Fibroblast of skin of abdomen (primary cell): ENCODE results near the gene DACT3. TPM values are rescaled to one million over a fixed set of nuclear protein-coding genes. Genes with fewer than 3 reads are reported as not detected.
A peak's percentile ranks its signal among the peaks of the same experiment; 100 is the strongest.

ENCODE experiments used
- DNase-seq: peaks from one replicate; pipeline ENCODE4 v3.0.0-alpha.2; 2013
- polyA plus RNA-seq, 2 experiments: library from polyadenylated mRNA; unstranded; fragments of 120-200 nt; gene quantifications; one replicate each; pipeline ENCODE4 v1.2.1, GENCODE V29; 2013; ENCODE audit not compliant: insufficient read length in 2 of 2

DACT3 gene, protein sequence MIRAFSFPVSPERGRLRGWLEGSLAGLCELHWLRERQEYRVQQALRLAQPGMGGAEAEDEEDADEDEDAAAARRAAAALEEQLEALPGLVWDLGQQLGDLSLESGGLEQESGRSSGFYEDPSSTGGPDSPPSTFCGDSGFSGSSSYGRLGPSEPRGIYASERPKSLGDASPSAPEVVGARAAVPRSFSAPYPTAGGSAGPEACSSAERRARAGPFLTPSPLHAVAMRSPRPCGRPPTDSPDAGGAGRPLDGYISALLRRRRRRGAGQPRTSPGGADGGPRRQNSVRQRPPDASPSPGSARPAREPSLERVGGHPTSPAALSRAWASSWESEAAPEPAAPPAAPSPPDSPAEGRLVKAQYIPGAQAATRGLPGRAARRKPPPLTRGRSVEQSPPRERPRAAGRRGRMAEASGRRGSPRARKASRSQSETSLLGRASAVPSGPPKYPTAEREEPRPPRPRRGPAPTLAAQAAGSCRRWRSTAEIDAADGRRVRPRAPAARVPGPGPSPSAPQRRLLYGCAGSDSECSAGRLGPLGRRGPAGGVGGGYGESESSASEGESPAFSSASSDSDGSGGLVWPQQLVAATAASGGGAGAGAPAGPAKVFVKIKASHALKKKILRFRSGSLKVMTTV
- 22.7 TPM for polyA plus RNA-seq (2013, experiment 1 of 2; ENCODE audit: insufficient read length)
- 24.4 TPM for polyA plus RNA-seq (2013, experiment 2 of 2; ENCODE audit: insufficient read length)

DNA sequence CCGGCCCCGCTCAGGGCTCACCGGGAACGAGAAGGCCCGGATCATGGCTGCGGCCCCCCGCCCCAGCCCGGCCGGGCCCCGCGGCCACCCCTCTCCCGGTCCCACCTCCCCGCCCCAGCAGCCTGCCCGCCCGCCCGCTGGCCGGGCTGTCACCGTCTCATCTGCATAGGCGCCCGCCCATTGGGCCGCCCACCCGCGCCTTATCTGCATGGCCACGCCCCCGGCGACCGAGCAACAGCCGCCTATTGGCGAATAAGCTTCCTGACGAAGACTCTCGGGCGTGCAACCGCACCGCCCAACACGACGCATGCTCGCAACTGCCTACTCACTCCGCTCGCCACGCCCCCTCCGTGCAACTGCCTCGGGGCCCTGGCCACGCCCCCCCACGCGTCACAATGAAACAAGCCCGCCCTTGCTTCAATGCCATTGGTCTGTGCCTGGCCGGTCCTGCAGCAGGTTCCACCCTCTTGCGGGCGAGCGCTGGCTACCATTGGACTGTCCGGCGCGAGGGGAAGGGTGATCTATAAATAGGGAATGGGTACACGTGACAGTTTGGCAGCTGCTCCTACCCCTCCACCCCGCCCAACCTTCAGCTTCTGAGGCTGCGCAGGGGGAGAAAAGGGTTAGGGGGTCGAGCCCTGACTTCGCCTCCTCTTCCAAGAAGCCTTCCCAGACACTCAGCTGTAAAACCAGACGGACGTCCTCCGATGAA, at the start of gene DACT3:
TSS of gene DACT3 (minus strand) at position 163 of the 712 bp plus-strand sequence. CDS start at position 45, 118 bp downstream.
- peak; percentile 100 for DNase-seq

- no peak for DNase-seq
Measured at GRCh38 chr19:46710687-46711086, 49.7 kb upstream of the DACT3 start.

DNA sequence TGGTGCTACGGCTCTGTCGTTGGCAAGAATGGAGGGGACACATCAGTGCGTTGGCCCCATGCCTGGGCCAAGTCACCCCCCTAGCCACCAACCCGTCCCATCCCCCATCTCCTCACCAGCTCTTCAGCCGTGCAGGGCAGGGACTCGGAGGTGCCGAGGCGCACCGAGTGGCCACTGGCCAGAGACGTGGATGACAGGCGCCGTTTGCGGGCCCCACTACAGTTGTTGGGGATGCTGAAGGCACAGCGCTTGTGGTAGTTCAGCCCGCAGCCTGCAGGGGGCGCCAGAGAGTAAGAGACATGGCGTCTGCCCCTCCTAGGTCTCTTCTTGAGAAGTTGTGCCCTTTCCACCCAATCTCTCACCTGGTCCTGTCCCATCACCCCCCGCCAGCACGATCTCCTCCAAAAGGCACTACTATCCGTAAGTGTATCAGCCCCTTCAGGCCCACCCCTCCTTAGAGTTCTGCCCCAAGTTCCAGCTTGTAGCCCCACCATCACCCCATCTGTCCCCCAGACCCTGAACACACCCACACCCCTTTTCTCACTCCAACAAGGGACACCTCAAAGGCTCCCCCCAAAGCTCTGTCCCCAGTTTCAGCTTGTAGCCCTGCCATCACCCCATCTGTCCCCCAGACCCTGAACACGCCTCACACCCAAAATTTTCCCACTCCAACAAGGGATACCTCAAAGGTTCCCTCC, 43.5 kb upstream of the DACT3 start:
- peak; percentile 39 for DNase-seq

DNA sequence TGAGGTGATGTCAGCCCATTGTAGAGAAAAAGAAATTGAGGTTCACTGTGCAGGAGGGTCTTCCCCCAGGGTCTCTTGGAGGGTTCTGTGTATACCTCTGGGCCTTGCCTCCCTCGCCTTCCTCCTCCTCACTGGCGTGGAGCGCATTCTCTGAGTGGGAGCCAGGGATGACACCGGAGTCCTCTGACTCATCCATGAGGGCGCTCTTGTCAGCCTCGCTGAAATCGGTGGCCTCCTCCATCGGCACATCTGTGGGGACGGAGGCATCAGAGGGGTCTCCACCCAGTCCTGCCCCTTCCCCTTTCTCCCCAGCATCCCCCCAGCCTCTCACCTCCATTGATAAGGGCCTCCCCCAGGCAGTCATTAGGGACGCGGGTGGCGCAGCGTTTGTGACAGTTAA, 39.7 kb upstream of the DACT3 start:
- DNase-seq: no peak

DNA sequence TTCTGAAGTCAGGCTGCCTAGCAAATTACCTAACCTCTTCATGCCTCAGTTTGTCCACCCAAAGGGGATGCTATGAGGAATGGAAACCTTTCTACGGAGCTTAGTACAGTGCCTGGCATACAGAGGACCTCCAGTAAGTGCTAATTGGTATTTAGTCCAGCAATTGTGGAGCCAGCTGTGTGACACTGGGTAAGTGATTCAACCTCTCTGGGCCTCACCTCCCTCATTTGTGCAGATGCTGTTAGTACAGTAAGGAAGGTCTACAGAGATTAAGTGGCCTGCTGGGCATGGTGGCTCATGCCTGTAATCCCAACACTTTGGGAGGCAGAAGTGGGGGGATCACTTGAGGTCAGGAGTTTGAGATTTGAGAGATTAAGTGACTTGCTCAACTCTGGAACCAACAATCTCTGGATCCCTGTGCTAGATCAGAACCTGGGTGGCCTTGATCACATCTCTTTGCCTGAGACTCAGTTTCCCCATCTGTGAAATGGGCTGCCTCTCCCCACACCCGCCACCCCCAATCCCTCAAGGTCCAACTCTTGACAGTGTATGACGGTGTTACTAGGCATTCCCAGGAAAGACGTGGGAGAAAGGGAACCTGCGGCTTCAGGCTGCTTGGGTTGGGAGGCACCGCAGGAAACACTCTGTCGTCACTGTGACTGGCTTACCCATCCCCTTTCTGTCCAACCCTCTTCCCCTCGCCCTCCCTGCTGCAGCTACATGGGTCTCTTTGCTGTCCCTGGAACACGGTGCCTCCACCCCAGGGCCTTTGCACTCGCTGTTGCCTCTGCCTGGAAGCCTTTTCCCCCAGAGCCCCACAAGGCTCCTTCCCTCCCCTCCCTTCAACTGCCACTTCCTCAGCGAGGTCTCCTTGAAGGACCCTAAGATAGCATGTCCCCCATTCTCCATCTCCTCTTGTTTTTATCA, 37.7 kb upstream of the DACT3 start:
- no peak for DNase-seq

- DNase-seq: peak; percentile 71
Measured at GRCh38 chr19:46697204-46697960, 36.4 kb upstream of the DACT3 start.

GRCh38 chr19:46696866-46697203, 35.9 kb upstream of the DACT3 start:
- DNase-seq: no peak

GRCh38 chr19:46696052-46696451, 35.1 kb upstream of the DACT3 start:
- no peak for DNase-seq

GRCh38 chr19:46693760-46694159, 32.8 kb upstream of the DACT3 start:
- no peak for DNase-seq

DNA sequence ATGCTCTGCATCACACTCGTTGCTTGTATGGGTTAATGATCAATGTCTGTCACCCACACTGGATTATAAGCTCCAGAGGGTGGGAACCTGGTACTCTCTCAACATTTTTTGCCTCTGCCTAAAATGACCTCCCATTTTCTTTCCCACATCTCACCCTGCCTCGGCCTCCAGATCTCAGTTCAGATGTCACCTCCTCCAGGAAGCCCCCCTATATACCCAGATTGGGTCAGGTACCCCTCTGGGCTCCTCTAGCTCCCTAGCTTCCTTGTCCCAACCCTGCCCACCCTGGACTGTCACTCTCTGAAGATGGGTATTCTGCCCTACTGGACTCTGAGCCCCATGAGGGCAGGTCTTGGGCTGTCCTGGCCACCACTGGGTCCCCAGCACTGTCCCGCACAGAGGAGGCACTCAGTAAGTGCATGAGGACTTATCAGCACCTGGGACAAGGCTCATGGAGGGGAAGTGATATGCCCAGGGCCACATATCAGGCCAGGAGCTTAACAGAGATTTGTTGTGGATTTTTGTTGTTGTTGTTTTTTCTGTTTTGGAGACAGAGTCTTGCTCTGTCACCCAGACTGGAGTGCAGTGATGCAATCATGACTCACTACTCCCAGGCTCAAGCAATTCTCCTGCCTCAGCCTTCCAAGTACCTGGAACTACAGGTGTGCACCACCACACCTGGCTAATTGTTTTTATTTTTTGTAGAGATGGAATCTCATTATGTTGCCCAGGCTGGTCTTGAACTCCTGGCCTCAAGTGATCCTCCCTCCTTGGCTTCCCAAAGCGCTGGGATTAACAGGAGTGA, 32.1 kb upstream of the DACT3 start:
- no peak for DNase-seq

DNA sequence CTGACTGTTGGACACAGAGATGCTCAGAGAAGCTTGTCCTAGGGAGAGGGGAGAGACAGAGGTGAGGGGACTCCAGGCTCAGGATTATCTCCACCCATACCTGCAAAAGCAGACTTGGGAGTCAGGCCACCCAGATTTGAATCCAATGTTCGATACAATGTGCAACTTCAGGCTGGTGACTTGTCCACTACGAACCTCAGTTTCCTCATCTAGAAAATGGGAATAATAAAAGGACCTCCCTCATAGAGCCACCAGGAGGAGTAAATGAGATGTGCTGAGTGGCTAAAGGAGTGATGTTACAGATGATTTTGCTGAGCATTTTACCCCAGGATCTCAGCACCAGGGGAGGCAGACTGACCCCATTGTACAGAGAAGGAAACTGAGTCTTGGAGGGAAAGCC, 31.0 kb upstream of the DACT3 start:
- DNase-seq: no peak

GRCh38 chr19:46691104-46691503, 30.1 kb upstream of the DACT3 start:
- no peak for DNase-seq

- no peak for DNase-seq
Measured at GRCh38 chr19:46689358-46689757, 28.4 kb upstream of the DACT3 start.

DNA sequence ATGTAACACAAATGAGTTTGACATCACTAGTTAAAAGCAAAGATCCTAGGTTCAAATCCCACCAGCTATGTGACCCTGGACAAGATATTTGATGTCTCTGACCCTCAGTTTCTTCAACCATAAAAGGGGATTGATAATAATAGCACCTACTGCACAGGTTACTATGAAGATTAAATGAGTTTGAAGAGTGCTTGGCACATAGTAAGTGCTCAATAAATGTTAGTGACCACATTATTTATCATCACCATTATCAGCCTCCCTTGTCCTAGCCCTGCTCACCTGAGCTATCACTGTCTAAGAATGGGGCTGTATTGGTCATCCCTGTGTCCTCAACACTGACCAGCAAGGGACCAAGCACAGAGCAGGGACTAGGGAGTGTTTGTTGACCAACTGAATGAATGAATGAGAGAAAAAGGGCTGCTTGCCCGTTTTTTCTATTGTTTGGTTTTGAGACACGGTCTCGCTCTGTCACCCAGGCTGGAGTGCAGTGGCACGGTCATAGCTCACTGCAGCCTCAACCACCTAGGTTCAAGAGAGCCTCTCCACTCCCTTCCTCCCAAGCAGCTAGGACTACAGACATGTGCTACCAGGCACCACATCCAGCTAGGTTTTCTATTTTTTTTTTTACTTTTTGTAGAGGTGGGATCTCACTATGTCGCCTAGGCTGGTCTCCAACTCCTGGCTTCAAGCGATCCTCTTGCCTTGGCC, 26.6 kb upstream of the DACT3 start:
- no peak for DNase-seq

DNA sequence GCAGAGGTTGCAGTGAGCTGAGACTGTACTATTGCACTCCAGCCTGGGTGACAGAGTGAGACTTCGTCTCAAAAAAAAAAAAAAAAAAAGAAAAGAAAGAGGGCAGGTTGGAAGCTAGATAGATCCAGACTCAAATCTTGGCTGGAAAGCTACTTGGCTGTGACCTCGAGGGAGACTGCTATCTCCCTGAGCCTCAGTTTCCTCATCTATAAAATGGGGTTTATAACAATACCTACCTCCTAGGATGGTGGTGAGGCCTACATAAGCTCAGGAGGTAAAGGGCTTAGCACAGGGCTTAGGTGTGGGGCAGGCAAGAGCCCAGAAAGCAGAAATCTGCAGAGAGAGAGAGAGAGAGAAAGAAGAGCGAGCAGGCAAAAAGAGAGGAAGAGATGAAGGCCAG, 24.2 kb upstream of the DACT3 start:
- no peak for DNase-seq

DNA sequence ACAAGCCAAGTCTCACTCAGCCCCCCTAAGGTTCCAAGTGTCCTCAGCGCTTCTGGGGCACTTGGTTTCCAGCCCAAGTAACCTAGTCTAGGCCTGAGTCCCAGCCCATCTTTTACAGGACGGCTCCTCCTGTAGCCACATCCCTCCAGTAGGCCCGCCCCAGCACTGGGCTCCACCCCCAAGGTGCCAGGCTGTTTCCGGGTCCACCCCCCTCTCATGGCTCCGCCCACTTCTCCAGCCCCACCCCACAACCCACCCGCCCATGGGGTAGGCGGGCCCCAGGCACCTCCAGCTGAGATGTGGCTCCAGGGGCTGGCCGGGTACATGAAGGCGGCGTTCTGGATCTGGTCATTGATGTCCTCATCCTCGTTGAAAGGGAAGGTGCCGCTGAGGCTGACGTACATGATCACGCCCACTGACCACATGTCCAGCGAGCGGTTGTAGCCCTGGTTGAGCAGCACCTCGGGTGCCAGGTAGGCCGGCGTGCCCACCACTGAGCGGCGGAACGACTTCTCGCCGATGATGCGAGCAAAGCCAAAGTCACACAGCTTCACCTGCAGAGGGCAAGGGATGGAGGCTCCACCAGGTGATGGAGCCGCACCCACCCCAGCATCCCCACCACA, 17.2 kb upstream of the DACT3 start:
- DNase-seq: no peak

DNA sequence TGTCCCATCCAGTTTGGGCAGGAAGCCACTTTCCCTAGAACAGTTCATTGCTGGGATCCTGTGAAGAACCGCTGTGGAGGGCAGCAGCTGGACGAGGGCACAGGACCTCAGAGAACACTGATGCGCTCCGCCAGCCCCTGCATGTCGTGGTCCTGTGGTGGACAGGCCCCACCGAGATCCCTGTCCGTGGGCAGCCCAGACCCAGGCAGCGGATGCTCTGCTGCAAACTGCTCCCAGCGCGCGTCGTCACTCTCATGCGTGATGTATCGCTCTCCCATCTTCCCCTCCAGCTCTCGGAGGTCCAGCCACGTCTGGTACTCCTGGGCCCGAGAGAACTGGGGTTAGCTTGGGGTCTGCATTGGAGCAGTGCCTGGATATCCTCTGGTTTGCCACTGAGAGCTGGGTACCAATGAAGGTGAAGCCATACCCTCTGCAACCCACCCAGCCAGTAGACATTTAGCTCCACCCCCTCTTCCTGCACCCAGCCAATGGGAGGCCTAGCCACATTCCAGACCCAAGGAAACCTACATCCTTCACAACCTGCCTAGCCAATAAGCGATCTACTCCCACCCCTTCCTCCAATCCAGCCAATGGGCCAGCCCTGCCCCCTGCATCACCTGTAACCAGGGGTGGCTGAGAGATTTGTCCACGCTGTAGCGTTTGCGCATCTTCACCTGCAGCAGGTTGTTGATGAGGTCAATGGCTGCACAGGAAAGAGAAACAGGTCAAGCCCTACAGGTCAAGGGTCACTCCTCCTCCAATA, 13.6 kb upstream of the DACT3 start:
- no peak for DNase-seq

DNA sequence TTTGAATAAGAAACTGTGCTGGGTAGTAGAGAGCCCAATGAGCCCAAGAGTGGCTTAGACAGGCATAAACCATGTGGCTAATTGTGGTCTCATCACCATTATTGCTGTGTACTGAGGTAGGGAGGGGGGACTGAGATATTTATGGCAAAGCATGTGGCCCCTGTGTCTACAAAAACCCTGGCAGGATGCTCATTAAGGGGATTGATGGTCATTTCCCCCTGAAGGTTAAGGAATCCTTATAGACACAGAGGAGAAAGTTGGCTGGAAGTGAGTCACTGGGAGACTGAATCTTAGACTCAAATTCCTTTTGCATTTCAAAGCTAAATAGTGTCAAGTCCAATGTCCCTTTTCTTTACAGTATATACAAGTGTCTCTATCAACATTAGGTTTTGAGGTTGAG, 9.8 kb upstream of the DACT3 start:
- DNase-seq: peak; percentile 47
